Neural progenitor cell (in vitro differentiated cells): ENCODE results near the gene PLXNC1. TPM values are rescaled to one million over a fixed set of nuclear protein-coding genes. Genes with fewer than 3 reads are reported as not detected.
A peak's percentile ranks its signal among the peaks of the same experiment; 100 is the strongest.

Source experiments
- DNase-seq: peaks from one replicate; pipeline ENCODE4 v3.0.0-alpha.2; 2016; ENCODE audit warnings: low spot score
- H2AFZ ChIP-seq: fragments of 200-600 bp; sonication (generic); replicated peaks from 2 replicates; pipeline ENCODE4 v1.6.1; 2016; ENCODE audit warnings: antibody characterized with exemption
- H3F3A ChIP-seq: fragments of 200-600 bp; sonication (generic); 2 replicates; pipeline ENCODE4 v1.6.1; 2016; ENCODE audit warnings: antibody characterized with exemption, low read depth
- H3K27ac ChIP-seq: fragments of 200-600 bp; sonication (generic); 2 replicates; pipeline ENCODE4 v1.5.1; 2016; ENCODE audit warnings: mild to moderate bottlenecking
- H3K27me3 ChIP-seq: fragments of 200-600 bp; sonication (generic); 2 replicates; pipeline ENCODE4 v1.6.1; 2016; ENCODE audit warnings: mild to moderate bottlenecking, moderate library complexity
- H3K36me3 ChIP-seq: fragments of 200-600 bp; sonication (generic); 2 replicates; pipeline ENCODE4 v1.5.1; 2016
- H3K4me1 ChIP-seq: fragments of 200-600 bp; sonication (generic); 2 replicates; pipeline ENCODE4 v1.6.1; 2016; ENCODE audit warnings: mixed run types
- H3K4me2 ChIP-seq: fragments of 200-600 bp; sonication (generic); 2 replicates; pipeline ENCODE4 v1.6.1; 2016
- H3K4me3 ChIP-seq: fragments of 200-600 bp; sonication (generic); 2 replicates; pipeline ENCODE4 v1.5.1; 2016
- H3K79me2 ChIP-seq: fragments of 200-600 bp; sonication (generic); 2 replicates; pipeline ENCODE4 v1.6.1; 2016; ENCODE audit warnings: low read depth
- H3K9ac ChIP-seq: fragments of 200-600 bp; sonication (generic); 2 replicates; pipeline ENCODE4 v1.6.1; 2016
- H3K9me3 ChIP-seq: fragments of 200-600 bp; sonication (generic); 2 replicates; pipeline ENCODE4 v1.5.1; 2016; ENCODE audit warnings: low read depth
- H4K20me1 ChIP-seq: fragments of 200-600 bp; sonication (generic); 2 replicates; pipeline ENCODE4 v1.6.1; 2016; ENCODE audit warnings: low read depth
- H3K27ac Mint-ChIP-seq: 3 replicates; pipeline ENCODE4 v1.8.0; 2021; ENCODE audit warnings: mixed read lengths
- H3K27me3 Mint-ChIP-seq: 2 replicates; pipeline ENCODE4 v1.8.0; 2022; ENCODE audit warnings: low read depth, mild to moderate bottlenecking, inconsistent platforms, moderate library complexity, mixed read lengths; ENCODE audit not compliant: insufficient read depth
- H3K36me3 Mint-ChIP-seq: 3 replicates; pipeline ENCODE4 v1.8.0; 2021; ENCODE audit warnings: mixed read lengths
- H3K4me1 Mint-ChIP-seq: 3 replicates; pipeline ENCODE4 v1.8.0; 2021; ENCODE audit warnings: mixed read lengths
- H3K4me3 Mint-ChIP-seq: 3 replicates; pipeline ENCODE4 v1.8.0; 2021; ENCODE audit warnings: mild to moderate bottlenecking, moderate library complexity, mixed read lengths
- H3K9me3 Mint-ChIP-seq: 3 replicates; pipeline ENCODE4 v1.8.0; 2020; ENCODE audit warnings: mixed read lengths
- EZH2 ChIP-seq: fragments of 200-600 bp; sonication (generic); IDR thresholded peaks from 2 replicates; pipeline ENCODE4 v1.6.1; 2017; ENCODE audit warnings: antibody characterized with exemption, mild to moderate bottlenecking, moderate library complexity
- EZH2phosphoT487 ChIP-seq: fragments of 200-600 bp; sonication (generic); IDR thresholded peaks from 2 replicates; pipeline ENCODE4 v1.6.1; 2017; ENCODE audit warnings: antibody characterized with exemption
- total RNA-seq: library from RNA; depleted of rRNA; stranded (reverse); fragments of >200 nt; gene quantifications from 2 replicates; pipeline ENCODE4 v1.2.3, GENCODE V29; 2015; ENCODE audit warnings: low replicate concordance
- TF ChIP-seq, protein P1 (sequence below): fragments of 200-600 bp; sonication (generic); IDR thresholded peaks from 2 replicates; pipeline ENCODE4 v1.5.1; 2017; ENCODE audit warnings: antibody characterized with exemption, mild to moderate bottlenecking

PLXNC1 gene
- total RNA-seq, 1 donor from 2014 or later: 16.7 TPM

GRCh38 chr12:94198872-94199271 is 50.5 kb downstream of the PLXNC1 start:
- DNase-seq: peak; percentile 16
- Mint-ChIP-seq H3K4me1 (peaks cover 7% of the 10 kb centered on the region), H3K36me3 (peaks cover 34% of the 10 kb centered on the region), H3K9me3 (peaks cover 8% of the 10 kb centered on the region), H3K27ac (peak overlapping the region; percentile 3), H3K4me3 (no peak overlapping the region), H3K27me3 (peaks cover 3% of the 10 kb centered on the region)
- Histone ChIP-seq H3K9me3 (no peaks in the 10 kb centered on the region), H3K27me3 (no peaks in the 10 kb centered on the region), H3K4me3 (no peak overlapping the region), H3K4me1 (no peaks in the 10 kb centered on the region), H2AFZ (no peak overlapping the region), H3F3A (no peaks in the 10 kb centered on the region), H3K27ac (no peak overlapping the region), H3K36me3 (no peaks in the 10 kb centered on the region), H3K9ac (no peak overlapping the region), H3K79me2 (no peaks in the 10 kb centered on the region), H3K4me2 (no peak overlapping the region), H4K20me1 (no peaks in the 10 kb centered on the region)
- TF ChIP-seq EZH2phosphoT487: no peak
- TF ChIP-seq, protein P1, sequence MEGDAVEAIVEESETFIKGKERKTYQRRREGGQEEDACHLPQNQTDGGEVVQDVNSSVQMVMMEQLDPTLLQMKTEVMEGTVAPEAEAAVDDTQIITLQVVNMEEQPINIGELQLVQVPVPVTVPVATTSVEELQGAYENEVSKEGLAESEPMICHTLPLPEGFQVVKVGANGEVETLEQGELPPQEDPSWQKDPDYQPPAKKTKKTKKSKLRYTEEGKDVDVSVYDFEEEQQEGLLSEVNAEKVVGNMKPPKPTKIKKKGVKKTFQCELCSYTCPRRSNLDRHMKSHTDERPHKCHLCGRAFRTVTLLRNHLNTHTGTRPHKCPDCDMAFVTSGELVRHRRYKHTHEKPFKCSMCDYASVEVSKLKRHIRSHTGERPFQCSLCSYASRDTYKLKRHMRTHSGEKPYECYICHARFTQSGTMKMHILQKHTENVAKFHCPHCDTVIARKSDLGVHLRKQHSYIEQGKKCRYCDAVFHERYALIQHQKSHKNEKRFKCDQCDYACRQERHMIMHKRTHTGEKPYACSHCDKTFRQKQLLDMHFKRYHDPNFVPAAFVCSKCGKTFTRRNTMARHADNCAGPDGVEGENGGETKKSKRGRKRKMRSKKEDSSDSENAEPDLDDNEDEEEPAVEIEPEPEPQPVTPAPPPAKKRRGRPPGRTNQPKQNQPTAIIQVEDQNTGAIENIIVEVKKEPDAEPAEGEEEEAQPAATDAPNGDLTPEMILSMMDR: peak; percentile 41
- TF ChIP-seq EZH2: no peak

DNA sequence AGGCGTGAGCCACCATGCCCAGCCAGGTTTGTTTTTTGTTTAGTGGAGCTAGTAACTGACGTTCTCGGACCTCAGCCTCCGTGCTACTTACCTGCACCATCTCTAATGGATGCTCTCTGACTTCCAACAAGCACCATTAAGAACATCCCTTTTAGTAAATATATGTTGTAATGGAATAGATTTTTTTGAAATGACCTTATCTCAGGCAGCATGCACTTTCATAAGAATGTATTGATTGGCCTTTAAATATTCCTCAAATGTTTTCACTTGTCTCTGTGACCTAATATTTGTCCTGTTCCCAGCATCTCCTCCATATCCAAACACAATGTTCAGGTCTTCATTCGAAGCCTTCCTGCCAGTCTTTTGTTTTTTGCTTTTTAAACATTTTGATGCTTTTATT is 51.7 kb downstream of the PLXNC1 start:
- Histone ChIP-seq H3K79me2 (no peaks in the 10 kb centered on the region), H2AFZ (no peak overlapping the region), H3K27ac (no peak overlapping the region), H3K4me1 (no peaks in the 10 kb centered on the region), H3K27me3 (no peaks in the 10 kb centered on the region), H3F3A (no peaks in the 10 kb centered on the region), H4K20me1 (no peaks in the 10 kb centered on the region), H3K4me2 (no peak overlapping the region), H3K36me3 (no peaks in the 10 kb centered on the region), H3K9ac (no peak overlapping the region), H3K4me3 (no peak overlapping the region), H3K9me3 (no peaks in the 10 kb centered on the region)
- Mint-ChIP-seq H3K27ac (no peak overlapping the region), H3K4me1 (peaks cover 15% of the 10 kb centered on the region), H3K9me3 (peaks cover 6% of the 10 kb centered on the region), H3K27me3 (peaks cover 5% of the 10 kb centered on the region), H3K36me3 (peaks cover 27% of the 10 kb centered on the region), H3K4me3 (no peak overlapping the region)
- TF ChIP-seq, protein P1: no peak
- no peak for DNase-seq

- Mint-ChIP-seq H3K9me3 (peaks cover 3% of the 10 kb centered on the region), H3K27me3 (peaks cover 3% of the 10 kb centered on the region), H3K4me1 (peaks cover 15% of the 10 kb centered on the region), H3K4me3 (no peak overlapping the region), H3K36me3 (peaks cover 22% of the 10 kb centered on the region), H3K27ac (no peak overlapping the region)
- DNase-seq: no peak
- H3K27ac ChIP-seq: no peak overlapping the region
- no peaks in the 10 kb centered on the region for H3K79me2 ChIP-seq
- no peaks in the 10 kb centered on the region for H3F3A ChIP-seq
- H4K20me1 ChIP-seq: no peaks in the 10 kb centered on the region
- H3K27me3 ChIP-seq: no peaks in the 10 kb centered on the region
- TF ChIP-seq, protein P1: no peak
- no peak for TF ChIP-seq EZH2phosphoT487
- TF ChIP-seq EZH2: no peak
- H2AFZ ChIP-seq: no peak overlapping the region
- H3K9me3 ChIP-seq: no peaks in the 10 kb centered on the region
- H3K36me3 ChIP-seq: no peaks in the 10 kb centered on the region
- H3K4me3 ChIP-seq: no peak overlapping the region
- H3K4me1 ChIP-seq: no peaks in the 10 kb centered on the region
- no peak overlapping the region for H3K9ac ChIP-seq
- H3K4me2 ChIP-seq: no peak overlapping the region
These were observed 52.3 kb downstream of the PLXNC1 start for GRCh38 chr12:94200695-94201094.
